A673 (cell line): ENCODE results near the gene IDH2. TPM values are rescaled to one million over a fixed set of nuclear protein-coding genes. Genes with fewer than 3 reads are reported as not detected.

Source experiments
- BruUV-seq: library from RNA; stranded (reverse); fragments of 400-500 nt; replicated peaks from 2 replicates; lab custom pipeline; 2021; lab: Mats Ljungman, UMichigan
- CTCF ChIA-PET: fragments of 300-600 bp; sonication (Branson Sonifier 250); formaldehyde crosslinking; loops from one replicate; lab custom pipeline; 2022; ENCODE audit warnings: antibody characterized with exemption; lab: Charles Lee
- POLR2A ChIA-PET: fragments of 300-600 bp; sonication (Branson Sonifier 250); formaldehyde crosslinking; loops from one replicate; lab custom pipeline; 2022; ENCODE audit warnings: antibody characterized with exemption; ENCODE audit not compliant: low non-redundant PET; lab: Charles Lee
- DNase-seq: peaks from one replicate; pipeline ENCODE4 v3.0.0-alpha.2; 2015; ENCODE audit warnings: low spot score
- H3K27ac ChIP-seq: fragments of 200-600 bp; sonication (generic); 2 replicates; pipeline ENCODE4 v1.5.1; 2016; ENCODE audit warnings: mixed run types, low read depth, mild to moderate bottlenecking, mixed read lengths, antibody characterized with exemption, low read length; ENCODE audit not compliant: poor library complexity, severe bottlenecking
- H3K27me3 ChIP-seq: fragments of 200-600 bp; sonication (generic); replicated peaks from 2 replicates; pipeline ENCODE4 v1.6.1; 2017; ENCODE audit warnings: mixed run types, low read depth, mild to moderate bottlenecking, mixed read lengths, antibody characterized with exemption, low read length; ENCODE audit not compliant: insufficient read depth, poor library complexity
- H3K36me3 ChIP-seq: fragments of 200-600 bp; sonication (generic); 2 replicates; pipeline ENCODE4 v1.6.1; 2016; ENCODE audit warnings: mixed run types, mild to moderate bottlenecking, mixed read lengths, antibody characterized with exemption, low read length; ENCODE audit not compliant: insufficient read depth, poor library complexity, severe bottlenecking
- H3K4me1 ChIP-seq: fragments of 200-600 bp; sonication (generic); 2 replicates; pipeline ENCODE4 v1.6.1; 2017; ENCODE audit warnings: mixed run types, mild to moderate bottlenecking, mixed read lengths, antibody characterized with exemption, low read length; ENCODE audit not compliant: insufficient read depth, poor library complexity, severe bottlenecking
- H3K4me3 ChIP-seq: fragments of 200-600 bp; sonication (generic); 2 replicates; pipeline ENCODE4 v1.5.1; 2016; ENCODE audit warnings: low read depth, mixed run types, mild to moderate bottlenecking, mixed read lengths, low read length; ENCODE audit not compliant: poor library complexity, severe bottlenecking
- H3K9me3 ChIP-seq: fragments of 200-600 bp; sonication (generic); 2 replicates; pipeline ENCODE4 v1.6.1; 2016; ENCODE audit warnings: mixed run types, low read depth, mild to moderate bottlenecking, mixed read lengths, antibody characterized with exemption, low read length; ENCODE audit not compliant: poor library complexity, severe bottlenecking
- CTCF ChIP-seq: fragments of 300-800, 200-600 bp; sonication (generic); conservative IDR thresholded peaks from 2 replicates; pipeline ENCODE4 v1.5.1; 2017; ENCODE audit warnings: low read depth, mild to moderate bottlenecking, antibody characterized with exemption, low read length, moderate library complexity, mixed read lengths
- EZH2 ChIP-seq: fragments of 200-600 bp; sonication (generic); IDR thresholded peaks from 2 replicates; pipeline ENCODE4 v1.6.1; 2017; ENCODE audit warnings: borderline replicate concordance, low read depth, mild to moderate bottlenecking, mixed read lengths, antibody characterized with exemption, low read length; ENCODE audit not compliant: poor library complexity, severe bottlenecking
- intact Hi-C: fragments of 100-400 bp; cut with micrococcal nuclease; formaldehyde crosslinking; loops from one replicate; pipeline ENCODE4 v1.10.0; 2022; ENCODE audit not compliant: unreplicated experiment
- total RNA-seq: library from RNA; stranded (reverse); gene quantifications from 2 replicates; pipeline ENCODE4 v1.2.3, GENCODE V29; 2021

Gene IDH2
- total RNA-seq, 1 experiment from 2014 or later, result 99.0 TPM

DNA sequence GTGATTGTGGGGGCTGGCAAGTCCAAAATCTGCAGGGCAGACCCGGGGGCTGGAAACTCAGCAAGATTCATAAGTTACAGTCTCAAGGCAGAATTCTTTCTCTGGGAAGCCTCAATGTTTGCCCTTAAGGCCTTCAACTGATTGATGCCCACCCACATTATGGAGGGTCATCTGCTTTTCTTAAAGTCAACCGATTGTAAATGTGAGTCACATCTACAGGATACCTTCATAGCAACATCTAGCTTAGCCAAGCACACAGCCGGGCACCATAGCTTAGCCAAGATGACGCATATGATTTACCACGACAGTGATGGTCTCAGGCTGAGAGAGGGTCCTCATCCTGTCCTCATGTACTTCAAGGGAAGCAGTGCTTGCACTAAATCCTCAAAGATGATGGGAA is 43.5 kb downstream of the IDH2 start:
- H3K36me3 ChIP-seq, result no peaks in the 10 kb centered on the region
- no peaks in the 10 kb centered on the region for H3K9me3 ChIP-seq
- intact Hi-C loops, result no loop called here
- ChIA-PET CTCF (no interaction called here), POLR2A (no interaction called here)
- no peak overlapping the region for H3K4me3 ChIP-seq
- H3K27me3 ChIP-seq, result no peaks in the 10 kb centered on the region
- no TSS peak for BruUV-seq
- no peak for TF ChIP-seq CTCF
- TF ChIP-seq EZH2, result no peak
- no peak overlapping the region for H3K27ac ChIP-seq
- H3K4me1 ChIP-seq, result peaks cover 15% of the 10 kb centered on the region
- DNase-seq, result no peak

- ChIA-PET CTCF (no interaction called here), POLR2A (no interaction called here)
- no TSS peak for BruUV-seq
- Histone ChIP-seq H3K4me3 (no peak overlapping the region), H3K27me3 (no peaks in the 10 kb centered on the region), H3K36me3 (no peaks in the 10 kb centered on the region), H3K9me3 (no peaks in the 10 kb centered on the region), H3K4me1 (peaks cover 15% of the 10 kb centered on the region), H3K27ac (no peak overlapping the region)
- intact Hi-C loops, result no loop called here
- DNase-seq, result no peak
- no peak for TF ChIP-seq CTCF
- TF ChIP-seq EZH2, result no peak
Measured at GRCh38 chr15:90058308-90058707, 44.0 kb downstream of the IDH2 start.

GRCh38 chr15:90056529-90056928 is 45.7 kb downstream of the IDH2 start:
- Histone ChIP-seq H3K36me3 (no peaks in the 10 kb centered on the region), H3K27me3 (no peaks in the 10 kb centered on the region), H3K4me1 (peaks cover 8% of the 10 kb centered on the region), H3K4me3 (no peak overlapping the region), H3K27ac (no peak overlapping the region), H3K9me3 (no peaks in the 10 kb centered on the region)
- no peak for DNase-seq
- CTCF ChIA-PET, result no interaction called here
- POLR2A ChIA-PET, result no interaction called here
- no TSS peak for BruUV-seq
- intact Hi-C loops, result no loop called here
- no peak for TF ChIP-seq CTCF
- TF ChIP-seq EZH2, result no peak
